Ovary (tissue), 3 donors: Measurements from ENCODE around the gene CBX1.
"Not testable (repeated sequence)": the region's sequence is repeated elsewhere in the genome, so short reads cannot be mapped to it uniquely, and the experiment has no call there.

Experiments
- CTCF ChIP-seq, 3 donors: fragments of 450-650 bp in 2 of 3; fragments of 200-600 bp in 1 of 3; IDR thresholded peaks; one replicate each; pipeline versions ENCODE4 v1.5.1 to v1.8.0; 2016 to 2022; ENCODE audit warnings: antibody characterized with exemption in 3 of 3, mild to moderate bottlenecking in 1 of 3
- EP300 ChIP-seq: sonication (generic); formaldehyde crosslinking; IDR thresholded peaks from one replicate; pipeline ENCODE4 v1.6.1; 2017; ENCODE audit warnings: antibody characterized with exemption
- POLR2A ChIP-seq: fragments of 450-650 bp; IDR thresholded peaks from one replicate; pipeline ENCODE4 v1.6.1; 2017; ENCODE audit warnings: antibody characterized with exemption, mild to moderate bottlenecking, moderate library complexity
- donor health status: DM: no; HTN: no; CAD: no.

- TF ChIP-seq CTCF (IDR thresholded peaks at IDR 0.05); POLR2A; EP300: not testable (repeated sequence)
Measured at GRCh38 chr17:48067808-48068207, 33.5 kb downstream of the CBX1 start.
